ENCODE measurements around the gene PPP1R3E.

Gene PPP1R3E

DNA sequence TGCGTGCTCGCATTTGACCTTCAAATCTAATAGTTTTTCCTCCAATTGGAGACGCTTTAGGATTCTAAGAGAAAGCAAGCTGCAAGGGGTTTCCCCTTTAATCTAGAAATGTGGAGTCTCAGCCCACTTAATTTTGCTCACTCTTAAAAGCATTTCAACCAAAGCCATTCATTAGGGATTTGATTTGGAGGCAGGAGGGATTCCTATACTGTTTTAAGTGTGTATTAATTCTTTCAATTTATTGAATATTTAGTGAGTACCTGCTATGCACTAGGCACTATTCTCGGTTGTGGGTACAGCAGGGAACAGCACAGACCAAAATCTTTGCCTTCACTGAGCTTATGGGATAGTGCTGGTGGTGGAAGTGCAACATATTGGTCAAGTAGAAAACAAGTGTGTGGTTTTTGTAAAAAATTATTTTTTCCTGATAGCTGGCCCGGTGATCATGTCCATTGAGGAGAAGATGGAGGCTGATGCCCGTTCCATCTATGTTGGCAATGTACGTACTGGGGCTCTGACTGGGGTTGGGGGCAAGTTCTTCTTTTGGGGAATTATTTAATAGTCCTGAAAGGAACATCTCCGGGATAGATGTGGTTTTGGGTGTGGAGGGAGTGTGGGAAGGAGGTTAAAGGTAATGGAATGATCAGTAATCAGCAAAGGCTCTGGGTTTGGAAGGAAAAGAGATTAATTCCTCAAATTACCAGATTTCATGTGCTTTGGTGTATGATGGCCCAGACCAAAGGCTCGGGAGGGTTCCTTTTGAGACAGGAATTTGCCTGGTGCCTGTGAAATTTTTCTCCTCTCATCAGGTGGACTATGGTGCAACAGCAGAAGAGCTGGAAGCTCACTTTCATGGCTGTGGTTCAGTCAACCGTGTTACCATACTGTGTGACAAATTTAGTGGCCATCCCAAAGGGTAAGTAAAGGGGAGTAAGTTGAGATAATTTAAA, 20.2 kb upstream of the PPP1R3E start:
- DNase-seq (ENCODE audit: low read depth in 2 of 2): no peak

DNA sequence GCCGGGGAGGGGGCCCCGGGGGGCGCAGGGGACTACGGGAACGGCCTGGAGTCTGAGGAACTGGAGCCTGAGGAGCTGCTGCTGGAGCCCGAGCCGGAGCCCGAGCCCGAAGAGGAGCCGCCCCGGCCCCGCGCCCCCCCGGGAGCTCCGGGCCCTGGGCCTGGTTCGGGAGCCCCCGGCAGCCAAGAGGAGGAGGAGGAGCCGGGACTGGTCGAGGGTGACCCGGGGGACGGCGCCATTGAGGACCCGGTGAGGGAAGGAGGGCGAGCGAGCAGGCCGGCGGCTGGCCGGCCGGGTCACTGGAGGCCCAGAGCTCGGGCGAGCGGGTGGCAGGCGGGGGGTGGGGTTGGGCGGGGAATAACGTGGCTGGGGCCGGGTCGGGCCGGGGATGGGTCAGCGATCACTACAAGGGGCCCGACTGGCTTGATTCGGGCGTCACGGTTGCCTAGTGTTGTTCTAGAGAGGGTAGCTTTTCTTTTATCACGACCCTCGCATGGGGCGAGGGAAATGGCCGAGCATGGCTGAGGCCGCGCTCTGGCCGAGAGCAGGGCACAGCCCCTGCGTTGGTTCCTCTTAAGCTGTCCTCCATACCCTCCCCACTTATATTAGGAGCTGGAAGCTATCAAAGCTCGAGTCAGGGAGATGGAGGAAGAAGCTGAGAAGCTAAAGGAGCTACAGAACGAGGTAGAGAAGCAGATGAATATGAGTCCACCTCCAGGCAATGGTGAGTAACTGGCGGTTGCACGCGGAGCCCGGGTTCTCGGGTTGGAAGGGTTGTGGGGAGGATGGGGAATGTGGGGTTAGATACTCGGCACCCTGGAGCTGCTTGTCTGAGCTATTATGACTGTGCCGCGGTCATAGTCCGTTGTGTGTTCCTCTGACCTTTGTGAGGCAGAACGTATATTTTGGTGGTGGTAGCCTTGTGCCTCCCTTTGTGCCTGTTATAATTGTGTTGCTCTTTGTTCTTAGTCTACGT, 19.2 kb upstream of the PPP1R3E start:
- no peak for DNase-seq (ENCODE audit: low read depth in 2 of 2)

DNA sequence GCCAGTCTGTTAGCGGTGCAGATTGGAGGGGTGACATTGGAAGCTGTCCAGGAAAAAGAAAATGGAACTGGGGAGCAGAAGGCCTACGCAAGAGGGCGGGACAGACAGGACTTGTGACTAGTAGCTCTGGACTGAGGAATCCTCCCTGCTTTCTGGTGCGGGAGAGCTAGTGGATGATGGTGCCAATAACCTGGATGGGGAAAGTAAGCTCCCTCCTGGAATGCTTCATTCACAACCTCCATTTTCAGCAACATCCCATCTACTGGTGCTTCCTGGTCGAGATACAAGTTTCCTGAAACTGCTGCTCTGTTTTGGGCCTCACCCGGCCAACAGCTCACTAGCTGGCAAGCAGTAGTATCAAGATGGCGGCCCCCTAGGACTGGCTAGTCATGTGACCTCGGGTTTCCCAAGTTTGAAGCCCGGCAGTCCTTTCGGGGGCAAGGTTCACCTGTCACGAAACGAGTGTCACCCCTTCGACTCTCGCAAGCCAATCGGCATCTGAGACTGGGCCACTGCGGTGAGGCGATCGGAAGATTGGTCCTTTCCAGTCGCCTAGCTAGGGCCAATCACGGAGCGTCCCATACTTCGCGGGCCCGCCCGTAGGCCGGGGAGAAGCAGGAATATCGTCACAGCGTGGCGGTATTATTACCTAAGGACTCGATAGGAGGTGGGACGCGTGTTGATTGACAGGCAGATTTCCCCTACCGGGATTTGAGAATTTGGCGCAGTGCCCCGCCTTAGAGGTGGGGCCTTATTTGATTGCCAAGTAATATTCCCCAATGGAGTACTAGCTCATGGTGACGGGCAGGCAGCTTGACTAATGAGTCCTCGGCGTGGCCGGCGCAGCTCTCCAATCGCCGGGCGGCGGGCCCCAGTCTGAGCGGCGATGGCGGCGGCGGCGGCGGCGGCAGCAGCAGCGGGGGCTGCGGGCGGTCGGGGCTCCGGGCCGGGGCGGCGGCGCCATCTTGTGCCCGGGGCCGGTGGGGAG, 18.2 kb upstream of the PPP1R3E start, which contains the start of gene PABPN1:
PABPN1 (plus strand) TSS at position 874 of the 988 bp plus-strand sequence; CDS start at position 887, 13 bp downstream.
- DNase-seq (ENCODE audit: low read depth in 2 of 2): peak; percentile 91 to 93

DNA sequence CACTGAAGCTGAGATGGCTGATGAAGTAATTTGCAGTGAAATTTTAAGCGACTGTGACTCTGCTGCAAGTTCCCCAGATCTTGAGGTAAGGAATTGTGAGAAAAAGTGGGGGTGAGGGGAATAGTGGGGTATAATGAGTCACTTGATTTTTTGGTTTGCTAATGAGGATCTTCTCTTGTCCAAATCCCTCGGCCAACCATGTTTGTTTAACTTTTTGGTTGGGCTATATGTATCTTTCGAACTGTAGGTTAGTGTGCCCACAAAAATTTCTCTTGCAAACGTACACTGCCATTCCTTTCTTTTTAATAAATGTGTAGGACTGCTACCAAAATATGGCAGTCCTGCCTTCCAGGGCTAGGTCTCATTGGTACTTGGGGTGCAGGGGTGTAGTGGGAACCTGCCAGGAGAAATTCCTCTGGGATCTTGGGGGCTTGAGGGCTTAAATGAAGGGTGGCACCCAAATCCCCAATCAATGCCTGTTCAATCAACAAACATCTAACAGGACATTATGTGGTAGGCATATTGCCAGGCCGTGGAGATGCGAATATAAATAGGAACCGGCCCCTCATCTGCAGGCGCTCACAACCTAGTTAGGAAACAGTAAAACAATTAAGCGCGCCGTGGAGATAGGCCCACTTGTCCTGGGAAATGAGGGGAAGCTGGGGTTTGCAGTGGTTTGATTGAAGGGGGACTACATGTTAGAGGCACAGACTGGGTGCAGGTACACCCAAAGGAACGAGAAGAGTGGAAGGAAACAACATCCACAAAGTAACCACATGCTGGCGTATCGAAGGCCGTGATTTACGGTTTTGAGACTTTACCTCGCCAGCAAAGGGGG, 17.3 kb upstream of the PPP1R3E start:
- no peak for DNase-seq (ENCODE audit: low read depth in 2 of 2)

DNA sequence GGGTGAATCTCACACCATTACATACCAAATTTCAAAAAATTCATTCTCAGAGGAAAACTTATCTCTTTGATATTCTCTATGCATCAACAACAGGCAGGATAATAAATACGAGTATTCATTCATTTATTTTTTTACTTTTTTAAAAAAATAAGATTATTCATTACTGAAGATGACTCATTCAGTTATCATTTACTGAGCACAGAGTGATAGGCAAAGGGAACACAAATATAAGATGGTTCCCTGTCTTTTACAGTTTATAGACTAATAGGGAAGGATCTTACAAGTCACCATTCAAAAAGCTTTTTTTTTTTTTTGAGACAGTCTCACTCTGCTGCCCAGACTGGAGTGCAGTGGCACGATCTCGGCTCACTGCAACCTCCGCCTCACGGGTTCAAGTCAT, 13.6 kb upstream of the PPP1R3E start:
- DNase-seq (ENCODE audit: low read depth in 2 of 2): no peak

DNA sequence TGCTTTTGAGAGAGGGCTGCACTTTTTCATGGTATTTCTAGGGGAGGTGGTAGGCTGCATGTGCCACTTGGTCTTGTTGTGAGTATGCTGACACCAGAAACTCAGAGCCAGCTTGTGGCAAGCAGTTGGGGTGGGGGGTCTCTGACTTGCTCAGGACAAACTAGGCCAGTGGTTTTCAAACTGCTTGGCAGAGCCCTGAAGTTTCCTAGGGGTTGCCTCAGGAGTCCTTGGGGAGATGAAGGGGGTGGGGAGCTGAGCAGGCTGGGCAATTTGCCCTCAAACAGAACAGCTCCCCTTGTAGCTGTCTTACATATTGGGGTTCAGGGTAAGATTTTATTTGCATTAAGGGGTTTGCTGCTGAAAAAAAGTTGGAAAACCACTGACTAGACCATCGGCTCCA, 7.9 kb upstream of the PPP1R3E start:
- no peak for DNase-seq (ENCODE audit: low read depth in 2 of 2)

DNA sequence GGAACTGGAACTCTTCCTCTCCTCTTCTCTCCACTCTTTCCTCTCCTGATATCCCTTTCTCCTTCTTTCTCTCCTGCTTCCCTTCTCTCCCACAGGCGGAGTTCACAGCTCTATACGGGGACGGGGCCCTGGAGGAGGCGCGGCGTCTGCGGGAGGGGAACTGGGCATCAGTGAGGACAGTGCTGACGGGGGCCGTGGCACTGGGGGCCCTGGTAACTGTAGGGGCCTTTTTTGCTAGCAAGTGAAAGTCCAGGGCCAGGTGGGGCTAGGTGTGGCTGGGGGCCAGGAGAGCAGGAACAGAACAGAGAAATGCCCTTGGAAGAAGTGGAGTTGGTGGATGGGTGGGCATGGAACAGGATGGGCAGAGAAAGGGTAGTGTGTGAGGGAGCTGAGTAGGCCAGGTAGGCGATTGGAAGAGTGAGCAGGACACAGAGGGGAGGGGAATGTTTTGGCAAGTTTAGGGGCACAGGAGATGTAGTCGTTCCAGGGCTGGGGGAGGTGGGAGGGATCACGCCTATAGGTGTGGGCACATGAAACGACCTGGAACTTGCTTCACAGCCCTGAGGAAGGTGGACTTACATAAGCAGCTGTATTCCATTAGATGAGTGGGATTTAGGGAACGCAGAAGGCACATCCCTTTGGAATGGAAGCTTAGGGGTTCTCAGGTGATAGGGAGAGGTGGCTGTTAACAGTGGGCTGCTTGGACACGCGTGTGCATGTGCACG, 6.2 kb upstream of the PPP1R3E start:
- no peak for DNase-seq (ENCODE audit: low read depth in 2 of 2)

DNA sequence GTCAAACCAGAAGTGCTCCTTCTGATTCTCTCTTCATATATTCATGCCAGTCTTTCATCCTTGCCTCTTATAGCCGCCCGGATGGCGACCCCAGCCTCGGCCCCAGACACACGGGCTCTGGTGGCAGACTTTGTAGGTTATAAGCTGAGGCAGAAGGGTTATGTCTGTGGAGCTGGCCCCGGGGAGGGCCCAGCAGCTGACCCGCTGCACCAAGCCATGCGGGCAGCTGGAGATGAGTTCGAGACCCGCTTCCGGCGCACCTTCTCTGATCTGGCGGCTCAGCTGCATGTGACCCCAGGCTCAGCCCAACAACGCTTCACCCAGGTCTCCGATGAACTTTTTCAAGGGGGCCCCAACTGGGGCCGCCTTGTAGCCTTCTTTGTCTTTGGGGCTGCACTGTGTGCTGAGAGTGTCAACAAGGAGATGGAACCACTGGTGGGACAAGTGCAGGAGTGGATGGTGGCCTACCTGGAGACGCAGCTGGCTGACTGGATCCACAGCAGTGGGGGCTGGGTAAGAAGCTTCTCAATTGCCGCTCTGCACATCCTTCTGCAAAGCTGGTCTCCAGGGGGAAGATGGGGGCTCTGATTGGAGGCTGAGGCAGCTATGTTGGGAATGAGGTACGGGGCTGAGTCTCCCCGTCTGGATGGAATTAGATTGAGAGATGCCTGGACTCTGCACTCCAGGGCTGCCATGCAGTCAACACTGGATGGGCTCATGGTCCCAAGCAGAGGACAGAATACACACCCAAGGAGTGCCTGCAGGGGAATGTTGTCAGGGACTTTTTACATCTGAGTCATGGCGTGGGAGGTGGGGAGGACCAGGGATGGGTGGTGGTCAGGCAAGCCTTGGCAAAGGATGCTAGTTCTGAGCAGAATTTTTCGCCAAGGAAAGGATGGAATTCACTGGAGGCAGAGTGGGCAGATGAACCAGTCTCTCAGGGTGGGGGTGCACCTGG, 5.3 kb upstream of the PPP1R3E start:
- no peak for DNase-seq (ENCODE audit: low read depth in 2 of 2)

DNA sequence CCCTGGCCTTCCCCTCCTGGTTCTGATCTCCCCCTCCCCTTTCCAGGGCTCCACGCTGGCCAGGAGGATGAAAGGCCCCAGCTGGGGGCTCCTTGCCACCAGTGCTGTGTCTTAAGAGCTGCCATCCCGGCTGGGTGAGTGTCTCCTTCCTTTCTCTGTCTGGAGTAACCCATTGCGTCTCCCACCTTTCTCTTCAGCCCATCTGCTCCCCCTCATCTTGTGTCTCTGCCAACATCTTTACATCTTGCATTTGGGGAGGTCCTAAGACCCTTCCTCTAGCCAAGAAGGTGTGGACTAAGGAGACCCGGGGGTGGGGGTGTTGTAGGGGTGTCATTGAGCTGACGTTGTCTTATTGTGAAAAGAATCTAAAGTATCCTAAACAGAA, 4.5 kb upstream of the PPP1R3E start:
- no peak for DNase-seq (ENCODE audit: low read depth in 2 of 2)

DNA sequence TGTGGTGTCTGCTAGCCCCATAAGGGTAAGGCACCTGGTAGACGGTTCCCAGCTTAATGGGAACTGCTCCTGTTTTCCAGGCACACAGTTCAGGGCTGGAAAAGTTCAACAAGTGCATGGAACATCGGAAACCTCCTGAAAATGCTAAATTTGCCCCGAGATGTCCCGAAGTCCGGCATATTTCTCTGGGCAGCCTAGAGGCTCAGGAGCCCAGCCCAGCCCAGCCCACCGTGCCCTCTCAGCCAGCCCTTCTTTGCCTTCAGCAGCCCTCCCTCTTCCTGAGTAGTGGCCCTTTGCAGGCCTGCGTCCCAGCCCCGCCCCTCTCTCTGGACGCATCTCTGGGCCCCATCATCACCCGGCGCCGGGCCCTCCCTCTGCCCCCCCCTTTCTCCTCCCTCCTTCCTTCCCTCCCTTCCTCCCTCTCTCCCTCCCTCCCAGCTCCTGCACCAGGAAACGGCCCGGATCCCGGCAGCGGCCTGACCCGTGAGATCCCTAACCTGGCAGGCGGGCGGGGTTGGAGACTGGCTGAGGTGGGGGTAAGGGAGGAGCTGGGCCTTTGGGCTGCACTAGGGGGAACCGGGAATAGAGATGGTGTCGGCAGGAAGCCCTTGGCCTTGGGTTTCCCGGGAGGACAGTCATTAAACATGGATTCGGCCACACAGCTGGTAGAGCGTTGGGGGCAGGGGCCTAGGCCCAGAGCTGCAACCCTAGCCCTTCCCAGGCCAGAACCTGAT, 3.9 kb upstream of the PPP1R3E start, which contains the start of gene BCL2L2:
BCL2L2 (plus strand) TSS at position 422 of the 734 bp plus-strand sequence. CDS start 935 bp downstream, outside the sequence.
- no peak for DNase-seq (ENCODE audit: low read depth in 2 of 2)

DNA sequence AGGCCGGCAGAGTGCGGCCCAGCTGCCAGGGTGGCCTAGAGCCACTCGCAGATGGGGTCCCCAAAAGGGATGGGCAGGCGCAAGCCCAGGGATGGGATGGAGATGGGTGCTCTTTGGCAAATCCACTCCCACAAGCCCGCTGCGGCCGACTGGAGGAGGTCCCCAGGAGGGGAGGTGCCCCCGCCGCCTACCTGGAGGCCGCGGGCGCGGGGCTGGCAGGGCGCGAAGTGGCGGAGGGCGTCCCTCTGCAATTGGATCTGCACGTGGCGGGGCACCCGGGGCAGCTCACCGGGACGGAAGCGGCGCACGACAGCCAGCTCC, 730 bp downstream of the PPP1R3E start:
- DNase-seq (ENCODE audit: low read depth in 2 of 2): no peak

DNA sequence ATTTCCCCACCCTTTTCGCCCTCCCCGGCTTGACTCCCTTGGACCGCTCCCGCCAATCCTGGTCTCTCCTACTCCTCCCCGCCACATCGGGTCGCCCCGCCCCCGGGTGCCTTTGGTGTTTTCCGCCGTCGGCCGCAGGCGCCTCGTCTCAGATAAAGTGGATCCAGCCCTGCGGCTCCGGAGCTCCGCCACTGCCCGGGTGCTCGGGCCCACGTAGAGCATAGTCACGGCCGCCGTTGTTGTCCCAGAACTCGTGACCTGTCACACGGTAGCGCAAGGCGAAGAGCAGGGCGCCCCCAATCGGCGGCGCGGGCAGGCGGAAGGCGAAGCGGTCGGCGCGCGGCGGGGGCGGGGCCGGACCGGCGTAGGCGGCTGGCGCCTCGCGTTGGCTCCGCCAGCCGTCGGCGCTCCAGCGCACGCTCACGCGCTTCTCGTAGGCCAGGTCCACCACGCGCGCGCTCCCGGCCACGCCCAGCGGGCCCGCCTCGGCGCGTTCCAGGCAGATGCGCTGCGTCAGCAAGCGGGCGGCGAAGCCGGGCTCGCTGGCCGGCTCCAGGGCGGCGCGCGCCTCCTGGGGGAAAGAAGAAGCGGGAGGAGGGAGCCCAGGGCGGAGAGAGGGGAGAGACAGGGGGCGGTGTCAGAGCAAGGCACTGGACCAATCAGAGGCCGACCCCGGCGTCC, 1.2 kb downstream of the PPP1R3E start:
- DNase-seq (ENCODE audit: low read depth in 2 of 2): peak; percentile 93 to 94

DNA sequence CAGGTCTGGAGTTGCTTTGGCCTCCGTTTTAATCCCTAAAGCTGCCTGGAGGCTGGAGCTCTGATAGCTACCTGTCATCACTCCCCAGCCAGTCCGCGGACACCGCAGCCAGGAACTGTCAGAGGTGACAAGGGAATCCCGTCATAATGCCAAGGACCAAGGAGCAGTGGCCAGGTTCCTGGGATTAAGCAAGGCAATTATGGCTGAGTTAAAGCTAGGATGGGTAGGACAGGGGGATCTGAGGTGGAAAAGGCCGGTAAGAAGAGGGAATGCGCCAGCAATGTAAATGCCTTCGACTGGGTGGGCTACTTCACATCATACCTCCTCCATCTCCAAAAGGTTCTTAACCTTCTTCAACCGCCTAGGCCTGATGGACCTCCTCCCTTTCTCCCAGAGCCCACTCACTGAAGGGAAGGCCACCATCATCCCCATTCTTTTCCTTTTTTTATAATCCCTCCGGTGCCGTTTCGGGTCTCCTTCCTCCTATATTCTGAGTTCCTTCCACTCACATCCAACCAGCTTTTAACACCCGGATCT, 1.9 kb downstream of the PPP1R3E start:
- no peak for DNase-seq (ENCODE audit: low read depth in 2 of 2)

DNA sequence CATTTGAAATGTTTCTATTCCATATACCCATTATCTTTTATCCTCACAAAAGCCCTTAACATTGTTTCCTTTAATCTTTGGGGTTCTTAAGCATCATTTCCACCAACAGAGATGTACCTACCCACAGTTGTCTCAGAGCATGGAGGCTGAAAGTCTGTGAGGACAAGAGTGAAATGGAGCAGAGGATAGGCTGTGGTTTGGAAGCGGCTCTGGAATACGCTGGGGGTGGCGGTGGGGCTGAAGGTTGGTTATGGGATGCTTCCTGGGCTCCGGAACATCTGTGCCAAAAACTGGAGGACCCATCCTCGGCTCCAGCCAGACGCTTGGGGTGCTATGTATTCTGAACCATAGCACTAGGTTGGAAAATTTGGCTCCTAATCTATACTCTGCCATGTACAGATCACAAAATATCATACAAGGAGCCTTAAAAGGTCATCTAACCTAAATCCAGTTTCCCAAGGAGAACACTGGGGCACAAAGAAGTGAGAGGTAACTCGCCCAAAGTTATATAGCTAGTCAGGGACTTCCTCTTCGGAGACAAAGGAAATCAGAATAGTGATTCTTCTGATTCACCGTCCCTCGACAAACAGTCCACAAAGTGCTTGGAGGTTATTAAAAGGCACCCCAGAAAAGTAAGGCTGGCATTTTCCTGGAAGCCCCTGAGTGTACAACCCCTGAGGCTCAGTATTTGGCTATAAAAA, 2.5 kb downstream of the PPP1R3E start:
- no peak for DNase-seq (ENCODE audit: low read depth in 2 of 2)

DNA sequence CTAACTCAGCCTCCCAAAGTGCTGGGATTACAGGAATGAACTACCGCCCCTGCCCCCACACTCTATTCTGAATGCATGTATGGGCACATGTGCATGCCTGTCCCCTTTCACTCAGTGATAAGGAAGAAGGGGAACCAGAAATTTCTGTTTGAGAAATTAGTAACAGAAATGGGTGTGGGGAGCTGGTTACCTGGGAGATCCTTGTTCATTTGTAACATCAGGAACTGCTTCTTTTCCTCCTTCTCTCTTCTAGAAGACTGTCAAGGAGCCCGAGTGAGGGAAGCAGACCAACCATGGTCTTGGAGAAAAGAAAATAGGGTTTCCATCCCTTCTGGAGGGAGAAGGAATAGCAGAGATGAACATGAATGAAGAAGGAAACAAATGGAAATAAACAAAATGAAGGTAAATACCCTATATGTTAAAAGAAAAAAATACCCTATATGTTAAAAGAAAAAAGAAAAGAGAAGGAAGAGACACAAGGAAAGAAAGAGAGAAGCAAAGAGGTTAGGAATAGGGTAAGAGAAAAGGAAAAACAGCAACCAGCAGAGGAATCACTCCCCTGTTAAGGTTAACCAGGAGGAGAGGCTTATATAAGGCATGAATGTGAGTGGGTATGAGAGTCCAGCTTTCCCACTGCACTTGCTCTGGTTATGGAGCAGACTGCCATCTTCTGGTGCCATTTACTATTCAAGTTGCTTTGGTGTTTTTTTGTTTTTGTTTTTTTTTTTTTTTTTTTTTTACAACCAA, 3.3 kb downstream of the PPP1R3E start:
- DNase-seq (ENCODE audit: low read depth in 2 of 2): no peak

Measured in stimulated activated CD8-positive, alpha-beta memory T cell treated with anti-CD3 and anti-CD28 coated beads, Interleukin-2, amount 100 ng/mL, for 1 hour (primary cell).